ENCODE results near the gene ABHD11.

GRCh38 chr7:73721377-73721817 is 17.2 kb downstream of the ABHD11 start:
- TF ChIP-seq PAX5 (IDR thresholded peaks at IDR 0.05; ENCODE audit: insufficient read depth, low read length, severe bottlenecking) (no peak), POLR2A (IDR thresholded peaks at IDR 0.05; ENCODE audit: low read depth, low read length) (no peak), POLR2AphosphoS5 (IDR thresholded peaks at IDR 0.05; ENCODE audit: low read depth, low read length) (no peak), TAF1 (IDR thresholded peaks at IDR 0.05; ENCODE audit: low read depth, low read length) (no peak), SPI1 (IDR thresholded peaks at IDR 0.05; ENCODE audit: low read depth, low read length) (no peak), POU2F2 (IDR thresholded peaks at IDR 0.05; ENCODE audit: low read depth, low read length) (no peak)

Measured in GM12891 (cell line).